ENCODE measurements around the gene PZP. TPM values are rescaled to one million over a fixed set of nuclear protein-coding genes. Genes with fewer than 3 reads are reported as not detected.

Gene PZP
- polyA plus RNA-seq, 1 donor: 0.68 TPM

GRCh38 chr12:9104087-9104486 is 104.1 kb downstream of the PZP start:
- DNase-seq (ENCODE audit: low read depth): no peak

DNA sequence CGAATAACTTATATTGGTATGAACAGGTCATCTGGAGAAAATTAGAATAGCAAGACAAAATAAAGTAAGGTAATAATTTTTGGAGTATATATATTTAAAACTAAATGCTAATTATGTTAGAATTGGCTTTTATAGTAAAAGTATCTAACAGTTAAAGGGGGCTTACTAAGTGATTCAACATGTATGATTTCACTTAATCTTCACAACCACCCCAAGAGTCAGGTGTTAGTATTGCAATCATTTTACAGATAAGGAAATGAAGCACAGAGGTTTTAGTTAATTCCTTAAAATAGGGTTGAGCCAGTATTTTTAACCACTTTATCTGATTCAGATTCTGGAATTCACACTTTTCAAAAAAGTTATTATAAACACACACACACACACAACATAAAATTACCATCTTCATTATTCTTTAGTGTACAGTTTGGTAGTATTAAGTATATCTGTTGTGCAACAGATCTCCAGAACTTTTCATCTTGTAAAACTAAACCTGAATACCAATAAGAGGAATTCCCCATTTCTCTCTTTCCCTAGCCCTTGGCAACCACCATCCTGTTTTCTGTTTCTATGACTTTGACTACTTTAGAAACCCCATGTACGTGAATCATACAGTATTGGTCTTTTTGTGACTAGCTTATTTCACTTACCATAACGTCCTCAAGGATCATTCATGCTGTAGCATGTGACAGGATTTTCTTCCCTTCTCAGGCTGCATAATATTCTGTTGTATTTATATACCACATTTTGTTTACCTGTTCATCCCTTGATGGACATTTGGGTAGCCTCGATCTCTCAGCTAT is 104.9 kb downstream of the PZP start:
- no peak for DNase-seq (ENCODE audit: low read depth)

DNA sequence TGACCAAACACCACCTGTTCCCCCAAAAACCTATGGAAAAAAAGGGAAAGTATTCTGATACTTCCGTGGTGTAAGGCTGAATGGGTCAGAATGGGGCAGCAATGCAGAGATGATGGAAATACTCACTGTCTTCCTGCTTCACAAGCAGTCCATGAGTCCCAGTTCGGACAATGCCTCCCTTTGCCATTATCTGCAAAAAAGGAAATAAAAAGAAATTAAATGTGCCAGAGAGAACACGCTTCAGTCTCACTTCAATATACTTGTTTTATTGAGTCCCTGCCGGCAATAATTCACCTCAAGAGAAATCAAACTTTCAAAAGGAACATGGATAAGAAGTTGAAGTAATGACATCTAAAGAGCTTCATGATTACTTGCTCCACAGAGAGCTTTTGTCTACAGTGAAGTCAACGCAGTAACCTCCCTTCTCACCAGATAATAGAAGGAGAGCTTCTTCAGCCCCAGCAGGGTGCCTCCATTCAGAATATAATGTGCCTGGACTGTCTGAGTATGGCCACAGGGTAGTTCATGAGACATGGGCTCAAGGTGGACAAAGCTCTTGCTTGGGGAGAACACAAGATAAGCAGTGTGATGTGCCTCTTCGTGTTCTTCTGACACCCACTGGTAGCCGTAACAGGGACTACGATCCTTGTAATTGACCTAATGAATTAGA is 107.0 kb downstream of the PZP start:
- no peak for DNase-seq (ENCODE audit: low read depth)

GRCh38 chr12:9099552-9100190 is 108.5 kb downstream of the PZP start:
- DNase-seq (ENCODE audit: low read depth): no peak

Other genes starting within 250 kb of the PZP start
- 3.9 TPM for gene KLRG1, start 218.8 kb downstream of the PZP start, polyA plus RNA-seq (ENCODE audit: insufficient read length)
- 231 TPM for gene A2M, start 92.5 kb downstream of the PZP start, polyA plus RNA-seq (ENCODE audit: insufficient read length)